Stimulated activated CD4-positive, alpha-beta T cell treated with anti-CD3 and anti-CD28 coated beads, Interleukin-2, amount 100 ng/mL, for 24 hours (primary cell): ENCODE data around the gene ESR1.
A peak's percentile ranks its signal among the peaks of the same experiment; 100 is the strongest.
"Not testable (repeated sequence)": the region's sequence is repeated elsewhere in the genome, so short reads cannot be mapped to it uniquely, and the experiment has no call there.

ENCODE experiments used
- DNase-seq, 2 donors: peaks; one replicate each; pipeline ENCODE4 v3.0.0-alpha.2; 2020

The ESR1 gene

DNA sequence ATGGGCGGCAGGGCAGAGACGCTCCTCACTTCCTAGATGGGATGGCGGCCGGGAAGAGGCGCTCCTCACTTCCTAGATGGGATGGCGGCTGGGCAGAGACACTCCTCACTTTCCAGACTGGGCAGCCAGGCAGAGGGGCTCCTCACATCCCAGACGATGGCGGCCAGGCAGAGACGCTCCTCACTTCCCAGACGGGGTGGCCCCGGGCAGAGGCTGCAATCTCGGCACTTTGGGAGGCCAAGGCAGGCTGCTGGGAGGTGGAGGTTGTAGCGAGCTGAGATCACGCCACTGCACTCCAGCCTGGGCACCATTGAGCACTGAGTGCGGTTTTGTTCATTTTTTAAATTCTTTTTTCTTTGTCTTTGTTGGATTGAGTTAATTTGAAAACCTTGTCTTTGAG is 92.3 kb downstream of the ESR1 start:
- not testable (repeated sequence) for DNase-seq

DNA sequence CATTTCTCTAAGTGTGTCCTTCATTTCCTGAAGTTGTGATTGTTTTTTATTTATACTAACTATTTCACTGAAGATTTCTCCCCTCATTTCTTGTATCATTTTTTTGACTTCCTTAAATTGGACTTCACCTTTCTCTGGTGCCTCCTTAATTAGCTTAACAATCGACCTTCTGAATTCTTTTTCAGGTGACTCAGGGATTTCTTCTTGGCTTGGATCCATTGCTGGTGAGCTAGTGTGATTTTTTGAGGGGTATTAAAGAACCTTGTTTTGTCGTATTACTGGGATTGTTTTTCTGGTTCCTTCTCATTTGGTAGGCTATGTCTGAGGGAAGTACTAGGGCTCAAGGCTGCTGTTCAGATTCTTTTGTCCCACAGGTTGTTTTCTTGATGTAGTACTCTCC is 92.8 kb downstream of the ESR1 start:
- DNase-seq, result no peak

DNA sequence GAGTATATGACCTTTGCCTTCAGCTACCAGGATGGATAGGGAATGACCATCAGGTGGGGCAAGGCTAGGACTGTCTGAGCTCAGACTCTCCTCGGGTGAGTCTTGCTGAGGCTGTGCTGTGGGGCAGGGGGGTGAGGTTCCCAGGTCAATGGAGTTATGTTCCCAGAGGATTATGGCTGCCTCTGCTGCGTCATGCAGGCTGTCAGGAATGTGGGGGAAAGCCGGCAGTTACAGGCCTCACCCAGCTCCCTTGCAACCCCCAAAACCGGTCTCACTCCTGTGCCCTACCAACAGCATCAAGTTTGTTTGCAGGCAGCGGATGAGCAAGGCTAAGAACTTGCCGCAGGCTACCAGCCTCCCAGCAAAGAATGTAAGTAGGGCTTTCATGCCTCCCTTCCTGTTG is 93.5 kb downstream of the ESR1 start:
- no peak for DNase-seq

DNA sequence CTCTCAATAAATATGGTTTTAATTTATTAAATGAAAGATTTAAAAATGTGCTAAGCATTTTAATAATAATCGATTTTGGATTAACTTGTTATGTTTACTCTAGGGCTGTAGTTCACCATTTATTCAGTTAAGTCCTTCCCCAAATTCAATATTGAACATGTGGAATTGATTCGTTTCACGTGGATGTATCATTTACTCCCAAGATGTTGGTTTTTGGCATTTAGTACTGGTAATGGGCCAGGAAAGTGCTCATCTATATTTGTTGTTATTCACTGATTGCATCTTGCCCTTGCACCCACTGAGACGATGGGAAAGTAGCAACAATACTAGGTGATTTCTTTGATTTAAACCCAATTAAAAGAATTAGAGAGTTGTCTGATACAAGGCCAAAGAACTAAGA is 97.1 kb downstream of the ESR1 start:
- no peak for DNase-seq

DNA sequence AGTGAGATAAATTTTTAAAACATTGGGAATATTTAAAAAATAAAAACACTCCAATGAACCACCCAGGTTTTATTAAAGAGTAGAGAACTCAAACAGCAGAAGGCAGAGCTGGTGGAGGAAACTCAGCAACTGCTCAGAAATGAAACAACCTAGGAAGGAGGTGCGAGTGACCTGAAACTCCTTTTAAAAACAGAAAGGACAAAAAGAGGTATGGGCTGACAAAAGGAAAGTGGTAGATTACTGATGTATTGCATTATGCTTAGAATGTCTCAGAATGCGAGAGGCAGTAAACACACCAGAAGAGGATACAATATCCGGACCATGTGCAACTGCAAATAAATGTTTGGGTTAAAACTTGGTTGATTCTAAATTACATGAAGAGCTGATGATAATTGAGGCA is 97.6 kb downstream of the ESR1 start:
- no peak for DNase-seq

DNA sequence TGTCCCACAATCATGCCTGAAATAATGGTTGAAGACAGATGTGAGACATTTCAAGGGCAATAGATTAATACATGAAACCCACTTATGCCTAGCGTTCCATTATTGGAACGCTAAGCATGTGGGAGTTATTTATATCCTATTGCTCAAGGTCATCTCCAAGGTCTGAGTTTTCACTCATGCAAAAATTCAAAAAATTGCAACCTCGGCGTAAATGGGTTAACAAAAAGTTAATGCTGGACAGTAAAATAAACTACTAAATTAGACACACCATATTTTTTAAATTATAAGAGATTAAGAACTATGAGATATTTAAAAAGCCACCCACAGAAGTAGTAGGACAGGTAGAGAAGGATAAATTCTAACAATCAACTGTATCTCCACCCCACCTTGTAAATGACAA is 98.4 kb downstream of the ESR1 start:
- no peak for DNase-seq

DNA sequence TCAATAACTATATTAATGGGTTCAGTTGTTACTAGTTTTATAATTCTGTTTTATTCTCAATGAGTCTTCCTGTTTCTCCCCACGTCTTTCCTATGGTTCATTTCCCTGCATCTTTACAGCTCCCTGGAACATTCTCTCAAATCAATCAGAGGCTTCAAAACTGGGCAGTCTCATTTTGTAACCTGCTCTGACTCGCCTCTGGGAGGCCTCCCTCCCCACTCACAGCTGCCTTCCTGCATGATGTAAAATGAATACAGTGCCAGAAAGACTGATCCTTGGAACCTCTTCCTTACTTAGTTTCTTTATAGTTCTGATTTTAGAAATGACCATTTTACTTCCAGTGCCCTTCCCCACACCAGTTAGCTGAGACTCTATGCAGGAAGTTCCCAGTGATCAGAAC is 103.9 kb downstream of the ESR1 start:
- DNase-seq, result no peak

DNA sequence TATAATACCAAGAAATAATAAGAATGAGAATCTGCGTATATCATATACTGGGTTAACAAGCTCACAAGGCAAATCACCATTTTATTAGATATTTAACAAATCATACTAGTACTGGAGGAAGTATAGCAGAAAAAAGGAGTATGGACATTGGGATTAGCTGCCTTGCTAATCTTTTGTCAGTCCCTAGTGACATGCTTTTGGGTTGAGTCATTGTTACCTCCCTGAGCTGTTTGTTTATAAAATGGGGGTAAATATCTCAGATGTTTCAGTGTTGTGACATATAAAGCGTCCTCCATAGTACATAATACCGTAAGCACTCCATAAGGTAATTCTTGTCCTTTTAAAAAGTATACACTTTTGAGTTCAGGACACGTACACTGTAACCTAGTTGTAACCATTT is 107.0 kb downstream of the ESR1 start:
- DNase-seq, result no peak

DNA sequence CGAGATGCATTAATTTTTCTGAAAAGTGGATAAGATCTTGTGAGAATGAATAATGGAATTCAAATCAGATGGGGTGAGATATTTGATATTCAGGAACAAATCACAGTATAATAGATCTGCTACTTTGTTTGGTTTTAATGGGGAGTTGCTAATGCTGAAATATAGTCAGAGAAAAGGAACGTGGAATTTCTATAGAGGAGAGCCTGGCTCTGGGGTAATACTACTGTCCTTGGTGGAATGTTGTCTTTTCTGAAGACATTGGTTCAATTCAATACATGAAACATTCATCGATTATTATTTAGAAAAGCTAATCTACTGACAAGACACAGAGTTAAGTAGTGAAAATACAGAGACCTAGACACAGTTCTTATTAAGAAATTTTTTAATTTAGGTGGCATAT is 108.6 kb downstream of the ESR1 start:
- no peak for DNase-seq

DNA sequence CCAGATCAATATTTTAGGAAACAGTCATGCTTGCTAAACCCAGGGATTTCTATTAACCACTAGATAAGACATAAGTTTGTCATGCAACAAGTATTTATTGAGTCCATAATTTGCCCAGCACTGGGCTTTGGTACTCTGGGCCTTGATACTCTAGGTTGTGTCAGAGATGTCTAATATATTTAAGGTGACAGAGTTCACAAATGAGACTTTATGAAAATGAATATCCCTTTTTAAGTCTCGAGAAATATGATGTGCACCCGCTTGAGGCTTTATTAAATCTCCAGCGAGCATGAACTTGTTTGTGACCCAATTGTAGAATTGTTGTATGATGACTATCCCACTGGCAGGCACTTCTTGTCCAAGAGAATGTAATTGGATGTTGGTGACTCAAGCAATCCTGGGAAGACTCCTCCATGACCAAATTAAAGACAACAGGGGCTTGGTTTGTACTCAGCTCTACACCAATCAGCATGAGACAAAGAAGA is 109.2 kb downstream of the ESR1 start:
- no peak for DNase-seq

DNA sequence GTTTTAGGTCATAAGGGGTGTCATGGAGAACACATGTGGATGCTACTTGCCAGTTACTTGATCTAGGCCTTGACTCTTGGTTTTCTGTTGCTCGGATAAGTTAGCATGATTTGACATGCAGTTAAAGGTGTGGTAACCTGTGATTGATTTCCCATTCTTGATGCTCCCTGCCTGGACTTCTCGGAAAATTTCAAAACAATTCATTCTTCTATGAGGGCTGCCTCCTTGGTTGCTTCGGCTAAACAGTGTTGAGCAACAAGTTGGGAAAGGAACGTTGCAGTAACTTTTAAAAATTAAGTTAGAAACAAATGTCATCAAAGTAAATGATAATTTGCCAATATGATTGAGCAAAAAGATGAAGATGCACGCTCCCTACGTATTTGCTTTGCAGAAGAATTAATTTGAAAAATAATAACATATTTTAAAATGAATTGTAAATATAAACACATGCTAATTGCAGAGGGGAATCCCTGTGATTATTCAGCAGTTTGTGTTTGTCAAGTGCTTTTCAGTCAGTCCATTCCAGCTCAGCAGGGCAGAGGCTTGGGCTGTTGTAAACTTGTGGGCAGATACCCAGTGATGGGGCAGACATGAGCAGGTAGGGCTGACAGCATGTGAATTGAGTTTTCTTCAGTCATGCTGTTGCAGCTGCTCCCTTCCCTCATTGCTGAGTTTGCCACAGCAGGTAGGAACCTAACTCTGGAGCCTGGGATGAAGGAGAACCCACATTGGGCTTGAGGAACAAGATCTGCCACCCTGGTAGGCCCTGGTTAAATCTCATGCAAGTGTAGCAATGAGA is 110.2 kb downstream of the ESR1 start:
- DNase-seq, result no peak

DNA sequence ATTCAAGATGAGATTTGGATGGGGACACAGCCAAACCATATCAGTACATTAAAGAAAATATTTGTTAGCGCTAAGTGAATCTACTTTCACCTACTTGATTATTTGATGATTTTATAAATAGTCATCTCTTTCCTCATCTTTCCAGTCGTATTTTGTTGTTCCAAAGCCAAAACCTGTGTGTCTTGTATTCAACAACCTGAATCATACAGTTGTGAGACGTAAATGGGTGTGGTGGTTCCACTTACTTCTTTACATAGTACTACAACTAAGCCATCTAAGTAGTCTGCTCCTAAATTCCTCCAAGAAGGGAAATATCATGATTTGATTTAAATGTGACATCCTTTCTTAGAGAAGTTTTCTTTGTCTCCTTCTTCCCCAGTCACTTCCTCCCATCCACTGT is 132.8 kb downstream of the ESR1 start:
- DNase-seq, result no peak

DNA sequence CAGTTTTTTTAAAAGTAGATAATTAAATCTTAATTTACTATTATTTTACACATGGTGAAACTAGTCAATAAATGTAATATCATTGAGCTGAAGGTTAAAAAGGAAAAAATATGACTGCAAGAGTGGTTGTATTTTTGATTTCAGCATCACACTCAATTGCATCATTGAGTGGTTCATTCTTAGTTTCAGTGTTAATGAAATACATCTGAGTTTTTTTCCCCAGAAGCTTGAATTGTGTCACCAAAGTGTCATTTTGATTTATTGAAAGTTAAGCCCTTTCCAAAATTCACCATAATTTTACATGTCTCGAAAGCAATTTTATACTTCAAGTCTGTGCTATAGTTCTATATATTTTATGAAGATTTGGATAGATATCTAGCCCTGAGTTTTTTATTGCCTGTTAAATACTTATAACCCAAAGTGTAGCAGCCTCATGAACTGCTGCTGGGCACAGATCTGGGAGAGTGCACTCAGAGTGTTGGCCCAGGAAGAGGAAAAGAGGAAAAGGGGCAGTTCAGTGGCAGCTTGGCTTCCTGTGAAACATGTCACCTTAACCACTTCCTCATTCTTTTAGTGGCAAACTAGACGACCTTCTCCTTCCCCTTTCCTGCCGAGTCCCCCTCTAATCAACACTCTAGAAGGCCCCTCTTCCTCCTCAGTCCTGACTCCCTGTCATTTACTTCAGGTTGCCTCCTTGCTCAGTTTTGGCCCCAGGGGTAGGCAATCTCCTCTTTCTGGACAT is 140.7 kb downstream of the ESR1 start:
- no peak for DNase-seq

DNA sequence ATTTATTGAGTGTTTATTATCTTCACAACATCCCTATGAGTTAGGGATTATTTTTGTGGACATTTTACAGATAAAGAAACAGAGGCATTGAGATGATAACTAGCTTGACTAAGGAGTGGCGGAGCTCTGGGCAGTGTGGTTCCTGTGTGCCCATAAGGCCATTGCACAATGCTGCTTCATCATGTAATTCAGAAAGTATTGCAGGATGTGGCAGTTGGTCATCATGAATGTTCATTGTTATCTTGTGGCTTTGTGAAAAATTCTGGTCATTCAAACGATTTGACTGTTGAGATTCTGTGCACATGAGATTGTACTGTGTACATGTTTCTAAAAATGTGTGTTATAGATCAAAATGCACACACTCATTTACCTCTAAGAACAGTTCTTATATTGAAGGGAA is 150.8 kb downstream of the ESR1 start:
- DNase-seq, result no peak

DNA sequence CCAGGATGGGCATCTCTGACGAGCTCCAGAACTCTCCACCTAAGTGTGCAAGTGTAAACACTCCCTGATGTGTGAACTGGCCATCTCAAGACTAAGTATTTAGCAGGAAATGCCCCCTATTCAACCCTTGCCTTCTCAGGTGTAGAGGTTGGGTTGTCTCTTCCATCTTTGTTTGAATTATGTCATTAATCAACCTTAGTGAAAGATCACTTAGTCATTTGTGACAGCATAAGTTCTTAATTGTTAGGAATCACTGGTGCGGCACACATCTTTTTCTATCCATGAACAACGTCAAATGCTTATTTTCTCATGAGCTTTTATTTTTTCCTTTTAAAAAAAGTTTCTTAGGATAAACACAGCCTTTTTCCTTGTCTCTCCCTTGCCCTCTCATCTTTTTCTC is 151.6 kb downstream of the ESR1 start:
- no peak for DNase-seq

DNA sequence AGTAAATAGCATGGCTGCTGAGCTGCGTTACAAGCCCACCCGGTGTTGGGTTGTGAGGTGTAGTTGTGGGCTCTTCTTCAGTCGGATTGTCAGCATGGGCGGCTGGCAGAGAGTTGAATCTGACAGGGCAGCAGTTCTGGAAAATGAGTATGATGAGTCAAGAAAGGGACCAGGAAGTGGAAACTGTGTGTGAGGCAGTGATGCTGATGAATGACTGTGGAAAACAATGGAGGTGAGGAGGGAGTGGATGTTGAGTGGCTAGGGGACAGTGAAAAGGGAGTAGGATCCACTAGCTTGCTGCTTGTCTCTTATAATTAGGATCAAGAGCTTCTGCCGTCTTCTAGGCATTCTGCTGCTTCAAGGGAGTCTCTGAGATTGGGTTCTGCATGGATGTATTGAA is 154.3 kb downstream of the ESR1 start:
- DNase-seq, result no peak

DNA sequence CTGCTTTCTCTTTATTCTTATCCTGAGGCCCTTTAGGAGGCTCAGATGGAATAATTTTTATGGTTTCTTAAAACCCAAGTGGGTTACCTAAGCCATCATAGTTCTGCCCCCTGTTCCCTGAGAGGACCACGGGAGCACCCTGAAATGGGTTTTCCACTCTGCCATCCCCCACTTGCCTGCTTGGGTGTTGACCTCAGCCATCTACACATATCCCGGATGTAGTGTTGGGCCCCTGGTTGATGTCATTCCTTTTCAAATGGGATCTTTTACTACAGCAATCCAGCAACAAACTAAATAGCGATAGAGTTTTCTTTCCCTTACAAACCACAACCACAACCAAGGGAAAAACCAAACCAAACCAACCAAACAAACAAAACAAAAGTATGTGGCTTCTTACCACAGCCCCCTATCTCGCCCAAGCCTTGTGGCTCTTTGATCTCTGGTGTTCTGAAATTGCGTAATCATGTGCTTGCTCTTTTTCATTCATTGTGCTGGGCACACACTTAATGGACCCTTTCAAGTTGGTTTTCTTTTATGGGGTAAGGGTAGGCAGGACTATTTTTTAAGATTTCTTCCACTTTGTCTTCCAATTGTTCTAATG is 154.9 kb downstream of the ESR1 start:
- peak in 1 of 2 donors; percentile 6 for DNase-seq

DNA sequence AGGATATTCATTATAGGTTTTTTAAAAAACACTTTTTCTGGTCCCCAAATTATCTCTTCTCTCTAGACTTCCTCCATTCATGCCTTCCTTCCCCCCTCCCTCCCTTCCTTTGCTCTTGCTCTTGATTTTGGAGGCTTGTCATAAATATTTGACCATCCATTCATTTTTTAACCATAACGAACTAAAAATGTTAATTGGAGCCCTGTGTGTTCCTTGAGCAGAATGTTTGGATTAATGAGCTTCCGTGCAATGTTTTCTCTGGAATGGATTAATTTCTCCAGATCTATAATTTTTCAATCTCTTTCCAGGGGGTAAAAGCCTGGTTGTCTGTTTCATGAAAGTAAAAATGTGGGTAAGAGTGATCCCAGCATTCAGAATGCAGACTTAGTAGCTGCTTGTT is 155.5 kb downstream of the ESR1 start:
- no peak for DNase-seq

DNA sequence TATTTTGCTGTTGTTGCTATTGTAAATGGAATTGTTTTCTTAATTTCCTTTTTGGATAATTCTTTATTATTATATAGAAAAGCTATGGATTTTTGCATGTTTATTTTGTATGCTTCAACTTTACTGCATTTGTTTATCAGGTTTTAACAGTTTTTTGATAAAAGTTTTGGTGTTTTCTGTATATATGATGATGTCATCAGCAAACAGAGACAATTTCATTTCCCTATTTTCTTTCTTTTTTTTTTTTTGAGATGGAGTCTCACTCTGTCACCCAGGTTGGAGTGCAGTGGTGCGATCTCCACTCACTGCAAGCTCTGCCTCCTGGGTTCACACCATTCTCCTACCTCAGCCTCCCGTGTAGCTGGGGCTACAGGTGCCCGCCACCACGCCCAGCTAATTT is 156.9 kb downstream of the ESR1 start:
- not testable (repeated sequence) for DNase-seq

DNA sequence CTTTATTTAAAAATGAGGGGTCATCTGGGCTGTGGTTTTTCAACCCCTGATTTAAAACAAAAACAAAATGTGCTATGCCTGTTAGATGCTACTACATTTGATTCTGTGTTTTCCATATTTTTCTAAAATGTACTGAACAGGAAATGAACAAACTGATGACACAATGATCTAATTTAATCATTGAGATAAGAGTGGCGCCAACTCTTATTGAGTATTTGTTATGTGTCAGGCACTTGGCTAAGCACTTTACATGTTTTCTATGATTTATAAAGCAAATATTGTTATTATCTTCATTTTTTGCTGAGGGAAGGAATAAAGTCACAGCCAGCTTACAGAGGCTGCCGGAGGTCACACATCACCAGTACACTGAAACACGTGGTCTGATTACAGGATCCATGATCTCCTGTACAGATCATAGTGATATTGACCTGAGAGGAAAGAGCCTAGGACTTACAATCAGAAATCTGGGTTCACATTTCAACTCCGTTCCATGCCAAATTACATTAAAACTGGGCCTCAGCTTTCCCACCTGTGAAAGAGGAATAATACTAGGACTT is 166.7 kb downstream of the ESR1 start:
- no peak for DNase-seq

DNA sequence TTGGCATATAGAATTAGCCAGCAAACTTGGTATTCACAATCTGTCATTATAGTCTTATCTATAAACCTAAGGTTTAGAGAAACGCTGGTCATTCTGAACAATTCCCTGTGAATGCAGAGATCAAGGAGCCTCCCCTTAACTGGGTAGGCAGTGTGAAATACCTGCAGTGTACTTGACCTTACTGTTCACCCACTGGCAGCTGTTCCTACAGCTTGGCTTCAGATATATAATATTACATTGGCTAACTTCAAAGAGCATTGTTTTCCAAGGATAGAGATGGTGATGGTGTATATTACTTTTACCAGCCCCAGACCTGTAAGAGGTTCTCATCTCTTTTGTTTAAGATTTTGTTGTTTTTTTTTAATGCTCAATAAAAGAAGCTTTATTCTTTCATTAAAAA is 168.3 kb downstream of the ESR1 start:
- no peak for DNase-seq

DNA sequence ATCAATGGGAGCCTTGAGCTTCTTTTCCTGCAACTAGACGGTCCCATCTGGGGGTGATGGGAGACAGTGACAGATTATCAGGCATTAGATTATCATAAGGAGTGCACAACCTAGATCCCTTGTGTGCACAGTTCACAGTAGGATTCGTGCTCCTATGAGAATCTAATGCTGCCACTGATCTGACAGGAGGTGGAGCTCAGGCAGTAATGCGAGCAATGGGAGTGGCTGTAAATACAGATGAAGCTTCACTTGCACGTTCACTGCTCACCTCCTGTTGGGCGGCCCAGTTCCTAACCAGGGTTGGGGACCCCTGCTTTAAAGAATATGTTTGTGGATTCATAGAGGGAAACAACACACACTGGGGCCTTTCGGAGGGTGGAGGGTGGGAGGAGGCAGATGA is 180.7 kb downstream of the ESR1 start:
- DNase-seq, result not testable (repeated sequence)

DNA sequence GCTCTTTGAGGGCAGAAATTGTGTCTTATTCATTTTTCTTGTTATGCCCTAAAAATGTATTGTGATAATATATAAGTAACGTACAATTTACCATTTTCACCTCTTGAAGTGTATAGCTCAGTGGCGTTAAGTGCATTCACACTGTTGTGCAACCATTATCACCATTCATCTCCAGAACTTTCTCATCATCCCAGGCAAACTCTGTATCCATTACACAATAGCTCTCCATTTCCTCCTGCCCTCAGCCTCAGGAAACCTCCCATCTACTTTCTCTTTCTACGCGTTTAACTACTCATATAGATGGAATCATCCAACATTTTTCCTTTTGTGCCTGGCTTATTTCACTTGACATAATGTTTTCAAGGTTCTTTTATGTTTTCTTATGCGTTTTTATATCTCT is 184.6 kb downstream of the ESR1 start:
- no peak for DNase-seq

DNA sequence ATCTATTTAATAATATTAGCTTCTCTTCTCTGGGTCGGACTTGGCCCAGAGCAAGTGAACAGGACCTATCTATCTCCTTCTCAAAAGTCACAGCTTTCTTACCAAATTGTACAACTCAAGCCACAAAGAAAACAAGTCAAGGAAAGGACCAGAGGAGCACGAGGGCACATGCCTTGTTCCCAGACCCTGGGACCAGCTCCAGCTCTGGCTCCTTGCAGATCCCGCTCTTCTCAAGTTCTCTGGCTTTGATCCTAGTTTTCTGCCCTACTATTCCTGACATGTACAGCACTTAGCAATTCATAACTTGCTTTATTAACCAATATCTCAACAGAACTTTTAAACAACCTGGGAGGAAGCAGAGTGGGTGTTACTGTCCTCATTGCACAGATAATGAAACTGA is 185.9 kb downstream of the ESR1 start:
- DNase-seq, result no peak
